Neuronal stem cell (in vitro differentiated cells): ENCODE results near the gene TAX1BP3.
A peak's percentile ranks its signal among the peaks of the same experiment; 100 is the strongest.

Experiments
- DNase-seq: peaks from one replicate; pipeline ENCODE4 v3.0.0-alpha.2; 2013; ENCODE audit warnings: low spot score
- H2AFZ ChIP-seq: one replicate; pipeline ENCODE4 v1.6.1; 2013; ENCODE audit warnings: mild to moderate bottlenecking, low read length, inconsistent platforms
- H2AK5ac ChIP-seq: 2 replicates; pipeline ENCODE4 v1.6.1; 2013; ENCODE audit warnings: low read depth, mild to moderate bottlenecking, inconsistent platforms, low read length, moderate library complexity, mixed read lengths
- H2BK120ac ChIP-seq: 2 replicates; pipeline ENCODE4 v1.6.1; 2013; ENCODE audit warnings: low read depth, mild to moderate bottlenecking, inconsistent platforms, low read length, moderate library complexity, mixed read lengths
- H2BK12ac ChIP-seq: one replicate; pipeline ENCODE4 v1.6.1; 2013; ENCODE audit warnings: low read length, inconsistent platforms
- H2BK15ac ChIP-seq: 2 replicates; pipeline ENCODE4 v1.6.1; 2013; ENCODE audit warnings: mild to moderate bottlenecking, low read length, inconsistent platforms, mixed read lengths
- H2BK5ac ChIP-seq: one replicate; pipeline ENCODE4 v1.6.1; 2013; ENCODE audit warnings: inconsistent platforms, mild to moderate bottlenecking, low read length, moderate library complexity
- H3K14ac ChIP-seq: one replicate; pipeline ENCODE4 v1.6.1; 2013; ENCODE audit warnings: low read length, inconsistent platforms
- H3K18ac ChIP-seq: 2 replicates; pipeline ENCODE4 v1.6.1; 2013; ENCODE audit warnings: low read length, inconsistent platforms
- H3K23ac ChIP-seq: 2 replicates; pipeline ENCODE4 v1.6.1; 2013; ENCODE audit warnings: low read depth, mild to moderate bottlenecking, mixed read lengths, low read length, inconsistent platforms; ENCODE audit not compliant: poor library complexity
- H3K27ac ChIP-seq: replicated peaks from 3 replicates; pipeline ENCODE4 v1.5.1; 2013; ENCODE audit warnings: low read length, inconsistent platforms
- H3K27me3 ChIP-seq, 3 experiments: 2 replicates each; pipeline ENCODE4 v1.6.1; 2013; ENCODE audit warnings: low read length in 3 of 3, mild to moderate bottlenecking in 2 of 3, inconsistent platforms in 1 of 3, low read depth in 1 of 3, mixed read lengths in 1 of 3, moderate library complexity in 1 of 3; ENCODE audit not compliant: control insufficient read depth in 3 of 3, insufficient read depth in 3 of 3
- H3K36me3 ChIP-seq, 2 donors: replicated peaks in 1 of 2; 2 replicates each; pipeline ENCODE4 v1.6.1; 2013; ENCODE audit warnings: low read length in 2 of 2; ENCODE audit not compliant: control insufficient read depth in 2 of 2, insufficient read depth in 2 of 2
- H3K4ac ChIP-seq: 2 replicates; pipeline ENCODE4 v1.6.1; 2013; ENCODE audit warnings: inconsistent platforms, mild to moderate bottlenecking, low read length, moderate library complexity
- H3K4me1 ChIP-seq, 2 donors: 1 replicate in 1 of 2; 2 replicates in 1 of 2; pipeline ENCODE4 v1.6.1; 2013; ENCODE audit warnings: low read length in 2 of 2, low read depth in 1 of 2; ENCODE audit not compliant: control insufficient read depth in 2 of 2, insufficient read depth in 1 of 2
- H3K4me2 ChIP-seq: one replicate; pipeline ENCODE4 v1.6.1; 2013; ENCODE audit warnings: mild to moderate bottlenecking, low read length, inconsistent platforms; ENCODE audit not compliant: insufficient read depth, poor library complexity, severe bottlenecking
- H3K4me3 ChIP-seq, 2 donors: 2 replicates each; pipeline ENCODE4 v1.5.1; 2013; ENCODE audit warnings: low read length in 2 of 2, mild to moderate bottlenecking in 2 of 2, inconsistent platforms in 1 of 2, moderate library complexity in 1 of 2
- H3K79me1 ChIP-seq: one replicate; pipeline ENCODE4 v1.6.1; 2013; ENCODE audit warnings: low read depth, mild to moderate bottlenecking, inconsistent platforms, low read length, moderate library complexity
- H3K9ac ChIP-seq: one replicate; pipeline ENCODE4 v1.6.1; 2013; ENCODE audit warnings: mild to moderate bottlenecking, low read depth, low read length, inconsistent platforms; ENCODE audit not compliant: poor library complexity
- H3K9me3 ChIP-seq, 2 donors: replicated peaks in 1 of 2; 2 replicates each; pipeline versions ENCODE3 to v1.6.1; 2013; ENCODE audit warnings: low read length in 2 of 2, mild to moderate bottlenecking in 2 of 2, inconsistent platforms in 1 of 2, low read depth in 1 of 2, mixed read lengths in 1 of 2, moderate library complexity in 1 of 2; ENCODE audit not compliant: control insufficient read depth in 2 of 2, insufficient read depth in 1 of 2
- H4K8ac ChIP-seq: one replicate; pipeline ENCODE4 v1.6.1; 2013; ENCODE audit warnings: low read depth, mild to moderate bottlenecking, inconsistent platforms, low read length, moderate library complexity
- H4K91ac ChIP-seq: one replicate; pipeline ENCODE4 v1.6.1; 2013; ENCODE audit warnings: low read length, low read depth, mild to moderate bottlenecking, inconsistent platforms; ENCODE audit not compliant: poor library complexity
- WGBS, 2 donors: extraction: QIAGEN DNeasy Blood & Tissue Kit; methylation state at CpG; one replicate each; pipeline ENCODE4 v1.1.7; 2013; ENCODE audit warnings: missing lambda C conversion rate in 2 of 2, mixed read lengths in 1 of 2; ENCODE audit not compliant: insufficient read length in 2 of 2, insufficient replicate concordance in 1 of 2; ENCODE audit errors: extremely low coverage in 2 of 2; 5-methylcytosine and 5-hydroxymethylcytosine counted together

Gene TAX1BP3

DNA sequence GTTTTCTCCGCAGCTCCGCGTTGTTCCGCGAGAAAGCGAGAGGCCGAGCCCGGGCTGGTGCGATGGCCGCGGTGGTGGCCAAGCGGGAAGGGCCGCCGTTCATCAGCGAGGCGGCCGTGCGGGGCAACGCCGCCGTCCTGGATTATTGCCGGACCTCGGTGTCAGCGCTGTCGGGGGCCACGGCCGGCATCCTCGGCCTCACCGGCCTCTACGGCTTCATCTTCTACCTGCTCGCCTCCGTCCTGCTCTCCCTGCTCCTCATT lies 638 bp upstream of the TAX1BP3 start:
- Histone ChIP-seq H3K79me1 (peaks cover 13% of the 10 kb centered on the region), H3K4me2 (peak overlapping the region; percentile 72), H3K36me3 (peaks cover 8 to 30% of the 10 kb centered on the region in 2 donors), H3K14ac (peak overlapping the region; percentile 94), H3K18ac (peak overlapping the region; percentile 93), H2BK120ac (no peak overlapping the region), H3K23ac (peak overlapping the region; percentile 98), H3K9ac (peak overlapping the region; percentile 98), H4K8ac (peak overlapping the region; percentile 76), H2BK12ac (no peak overlapping the region), H3K9me3 (no peaks in the 10 kb centered on the region), H3K27ac (no peak overlapping the region), H2AFZ (peak overlapping the region; percentile 93), H3K4me1 (peaks cover 9 to 12% of the 10 kb centered on the region in 2 donors), H4K91ac (no peak overlapping the region), H3K4ac (peak overlapping the region; percentile 96), H2BK5ac (peak overlapping the region; percentile 93), H2AK5ac (peak overlapping the region; percentile 95), H3K27me3 (no peaks in the 10 kb centered on the region), H2BK15ac (no peak overlapping the region), H3K4me3 (peak overlapping the region; percentile 94 to 97)
- no peak for DNase-seq
- WGBS, 2 donors: no CpG with 5 or more reads among the region's 32 CpGs

DNA sequence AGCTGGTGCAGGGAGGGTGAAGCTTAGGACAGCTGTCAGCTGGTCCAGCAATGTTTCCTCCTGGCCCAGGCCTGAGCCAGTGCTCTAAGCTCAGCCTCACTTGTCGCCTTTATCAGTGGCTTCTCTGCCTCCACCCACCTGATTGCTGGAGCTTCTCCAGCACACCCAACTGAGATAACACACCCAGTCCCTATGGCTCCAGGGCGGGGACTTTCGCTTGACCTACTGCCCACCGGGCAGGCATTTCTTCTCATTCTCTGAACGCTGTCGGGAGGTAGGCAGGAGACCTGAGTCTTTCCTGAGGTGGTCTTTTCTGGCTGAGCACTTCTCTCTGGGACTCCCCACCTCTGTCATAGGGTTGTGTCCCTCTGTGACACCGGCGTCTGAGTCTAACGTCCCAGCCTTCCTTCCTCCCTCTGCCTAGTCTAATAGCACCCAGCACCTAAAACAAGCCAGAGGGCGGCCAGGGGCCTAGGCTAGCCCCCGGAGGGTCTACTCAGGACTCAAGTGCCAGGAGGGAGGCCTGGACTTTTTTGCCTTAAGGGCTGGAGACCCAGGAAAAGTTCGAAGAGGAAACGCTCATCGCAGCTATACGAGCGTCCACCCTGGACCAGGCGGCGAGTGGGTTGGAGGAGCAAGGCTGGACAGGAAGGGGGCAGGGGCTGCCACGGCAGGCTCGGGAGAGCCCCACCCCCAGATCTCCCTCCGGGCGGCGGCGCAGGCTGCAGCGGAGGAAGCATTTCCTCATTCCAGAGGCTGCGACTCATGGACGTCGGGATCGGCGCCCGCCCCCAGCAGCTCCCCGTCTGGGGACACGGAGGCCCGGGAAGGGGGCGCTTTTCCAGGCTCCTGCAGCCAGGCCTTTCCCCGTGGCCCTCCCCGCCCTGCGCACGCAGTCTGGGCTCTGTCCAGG lies 756 bp downstream of the TAX1BP3 start:
- peak overlapping the region; percentile 84 for H3K14ac ChIP-seq
- H2BK12ac ChIP-seq: peak overlapping the region; percentile 64
- H2BK5ac ChIP-seq: peak overlapping the region; percentile 99
- H3K9ac ChIP-seq: peak overlapping the region; percentile 94
- peak overlapping the region; percentile 100 for H2AFZ ChIP-seq
- no peaks in the 10 kb centered on the region for H3K9me3 ChIP-seq
- H3K36me3 ChIP-seq: peaks cover 9 to 43% of the 10 kb centered on the region in 2 donors
- peaks cover 9 to 14% of the 10 kb centered on the region in 2 donors for H3K4me1 ChIP-seq
- H4K91ac ChIP-seq: no peak overlapping the region
- H3K27me3 ChIP-seq: no peaks in the 10 kb centered on the region
- H3K23ac ChIP-seq: peak overlapping the region; percentile 98
- no peak overlapping the region for H2BK120ac ChIP-seq
- H3K4ac ChIP-seq: peak overlapping the region; percentile 72
- peaks cover 13% of the 10 kb centered on the region for H3K79me1 ChIP-seq
- peak overlapping the region; percentile 90 for H2AK5ac ChIP-seq
- no CpG with 5 or more reads among the region's 39 CpGs for WGBS, 2 donors
- no peak for DNase-seq
- peak overlapping the region; percentile 99 for H3K27ac ChIP-seq
- H3K18ac ChIP-seq: peak overlapping the region; percentile 99
- H2BK15ac ChIP-seq: no peak overlapping the region
- H4K8ac ChIP-seq: no peak overlapping the region
- peak overlapping the region; percentile 94 to 97 for H3K4me3 ChIP-seq
- peak overlapping the region; percentile 97 for H3K4me2 ChIP-seq

DNA sequence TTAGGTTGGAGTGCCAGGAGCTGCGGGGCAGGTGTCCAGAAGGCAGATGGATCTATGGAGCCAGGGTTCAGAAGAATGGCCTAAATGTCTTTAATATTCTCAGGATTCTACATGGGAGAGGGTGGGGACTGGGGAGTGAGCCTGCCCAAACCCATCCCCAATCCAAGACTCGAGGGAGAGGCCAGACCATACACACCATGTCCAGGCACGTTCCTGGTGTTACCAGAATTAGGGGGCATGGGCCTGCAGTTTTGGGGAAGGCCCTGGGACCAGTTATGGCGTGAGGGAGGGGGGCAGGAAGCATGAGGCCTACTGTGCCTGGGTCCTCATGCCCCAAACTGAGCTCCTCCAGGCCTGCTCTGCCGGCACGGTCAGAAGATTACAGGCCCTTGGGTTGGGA lies 1.9 kb downstream of the TAX1BP3 start:
- Histone ChIP-seq H3K4me3 (peak overlapping the region; percentile 8 to 25), H3K27ac (no peak overlapping the region), H2BK5ac (no peak overlapping the region), H3K14ac (no peak overlapping the region), H3K79me1 (peaks cover 13% of the 10 kb centered on the region), H3K18ac (no peak overlapping the region), H4K91ac (no peak overlapping the region), H4K8ac (no peak overlapping the region), H3K9ac (no peak overlapping the region), H3K4me1 (peaks cover 9 to 14% of the 10 kb centered on the region in 2 donors), H2BK120ac (no peak overlapping the region), H3K27me3 (no peaks in the 10 kb centered on the region), H3K36me3 (peaks cover 7 to 43% of the 10 kb centered on the region in 2 donors), H3K23ac (peak overlapping the region; percentile 99), H3K4ac (no peak overlapping the region), H2AK5ac (peak overlapping the region; percentile 47), H2BK12ac (no peak overlapping the region), H2AFZ (no peak overlapping the region), H2BK15ac (peak overlapping the region; percentile 3), H3K4me2 (no peak overlapping the region), H3K9me3 (no peaks in the 10 kb centered on the region)
- WGBS, 2 donors: no CpG with 5 or more reads among the region's 6 CpGs
- DNase-seq: no peak

DNA sequence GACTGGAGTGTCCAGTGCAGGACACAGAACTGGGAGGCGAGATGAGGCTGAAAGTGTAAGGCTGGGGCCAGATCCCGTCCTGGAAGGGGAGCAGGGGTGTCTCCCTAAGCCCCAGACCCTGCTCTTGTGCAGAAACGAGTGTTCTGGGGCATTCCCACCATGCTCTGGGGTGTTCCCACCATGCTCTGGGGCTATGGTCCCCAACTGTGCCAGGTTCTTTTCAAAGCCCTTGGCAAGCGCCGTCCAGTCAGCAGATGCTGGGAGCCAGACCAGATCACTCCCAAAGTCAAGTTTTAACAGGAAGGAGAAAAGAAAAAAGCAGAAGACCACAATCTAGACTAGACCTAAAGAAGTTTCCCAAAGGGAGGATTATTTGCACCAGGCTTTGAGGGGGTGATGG lies 2.5 kb downstream of the TAX1BP3 start:
- Histone ChIP-seq H3K23ac (no peak overlapping the region), H2BK5ac (no peak overlapping the region), H3K36me3 (peaks cover 10 to 46% of the 10 kb centered on the region in 2 donors), H3K79me1 (peaks cover 13% of the 10 kb centered on the region), H3K18ac (no peak overlapping the region), H2BK120ac (no peak overlapping the region), H3K4ac (no peak overlapping the region), H3K4me3 (no peak overlapping the region), H3K14ac (no peak overlapping the region), H2BK12ac (no peak overlapping the region), H3K27me3 (no peaks in the 10 kb centered on the region), H4K91ac (no peak overlapping the region), H3K4me2 (no peak overlapping the region), H3K4me1 (peaks cover 9 to 14% of the 10 kb centered on the region in 2 donors), H2BK15ac (no peak overlapping the region), H3K27ac (no peak overlapping the region), H2AK5ac (no peak overlapping the region), H3K9me3 (no peaks in the 10 kb centered on the region), H2AFZ (no peak overlapping the region), H3K9ac (no peak overlapping the region), H4K8ac (no peak overlapping the region)
- no peak for DNase-seq
- no CpG with 5 or more reads among the region's 5 CpGs for WGBS, 2 donors
